ENCODE results near the gene MND1.

DNA sequence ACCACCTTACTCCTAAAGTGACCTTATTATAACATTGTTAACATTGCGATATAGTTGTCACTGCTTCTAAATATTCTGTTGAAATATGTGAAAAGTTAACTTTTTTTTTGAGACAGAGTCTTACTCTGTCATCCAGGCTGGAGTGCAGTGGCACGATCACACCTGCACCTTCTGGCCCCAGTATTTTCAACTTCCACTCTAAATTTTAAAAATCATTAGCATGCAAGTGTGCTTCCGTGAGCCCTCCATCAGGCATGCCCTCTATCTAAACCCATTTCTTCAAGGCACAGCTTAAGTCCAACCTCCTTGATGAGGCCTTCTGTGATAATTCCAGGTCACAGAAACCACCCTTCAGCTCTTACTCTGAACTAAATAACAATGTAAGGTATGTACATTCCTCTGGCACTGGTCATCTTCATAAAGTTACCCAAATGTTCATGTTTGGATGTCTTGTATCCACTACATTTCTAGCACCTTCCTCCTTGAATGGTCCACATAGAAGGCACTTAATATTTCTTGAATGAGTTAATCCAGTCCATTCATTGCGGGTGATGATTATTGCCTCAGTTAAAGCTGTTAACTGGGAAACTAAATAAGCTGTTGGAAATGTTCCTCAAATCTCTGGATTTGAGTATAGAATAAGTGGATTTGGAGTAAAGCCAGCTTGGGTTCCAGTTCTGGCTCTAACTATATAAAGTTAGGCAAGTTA, 83.0 kb downstream of the MND1 start:
- TF ChIP-seq, protein P1, sequence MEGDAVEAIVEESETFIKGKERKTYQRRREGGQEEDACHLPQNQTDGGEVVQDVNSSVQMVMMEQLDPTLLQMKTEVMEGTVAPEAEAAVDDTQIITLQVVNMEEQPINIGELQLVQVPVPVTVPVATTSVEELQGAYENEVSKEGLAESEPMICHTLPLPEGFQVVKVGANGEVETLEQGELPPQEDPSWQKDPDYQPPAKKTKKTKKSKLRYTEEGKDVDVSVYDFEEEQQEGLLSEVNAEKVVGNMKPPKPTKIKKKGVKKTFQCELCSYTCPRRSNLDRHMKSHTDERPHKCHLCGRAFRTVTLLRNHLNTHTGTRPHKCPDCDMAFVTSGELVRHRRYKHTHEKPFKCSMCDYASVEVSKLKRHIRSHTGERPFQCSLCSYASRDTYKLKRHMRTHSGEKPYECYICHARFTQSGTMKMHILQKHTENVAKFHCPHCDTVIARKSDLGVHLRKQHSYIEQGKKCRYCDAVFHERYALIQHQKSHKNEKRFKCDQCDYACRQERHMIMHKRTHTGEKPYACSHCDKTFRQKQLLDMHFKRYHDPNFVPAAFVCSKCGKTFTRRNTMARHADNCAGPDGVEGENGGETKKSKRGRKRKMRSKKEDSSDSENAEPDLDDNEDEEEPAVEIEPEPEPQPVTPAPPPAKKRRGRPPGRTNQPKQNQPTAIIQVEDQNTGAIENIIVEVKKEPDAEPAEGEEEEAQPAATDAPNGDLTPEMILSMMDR (conservative IDR thresholded peaks at IDR 0.05) = no peak
- no peak for TF ChIP-seq EZH2 (IDR thresholded peaks at IDR 0.05; ENCODE audit: low read depth)

Measured in PC-9 (cell line).